ENCODE measurements around the gene NPTX2.

The NPTX2 gene

DNA sequence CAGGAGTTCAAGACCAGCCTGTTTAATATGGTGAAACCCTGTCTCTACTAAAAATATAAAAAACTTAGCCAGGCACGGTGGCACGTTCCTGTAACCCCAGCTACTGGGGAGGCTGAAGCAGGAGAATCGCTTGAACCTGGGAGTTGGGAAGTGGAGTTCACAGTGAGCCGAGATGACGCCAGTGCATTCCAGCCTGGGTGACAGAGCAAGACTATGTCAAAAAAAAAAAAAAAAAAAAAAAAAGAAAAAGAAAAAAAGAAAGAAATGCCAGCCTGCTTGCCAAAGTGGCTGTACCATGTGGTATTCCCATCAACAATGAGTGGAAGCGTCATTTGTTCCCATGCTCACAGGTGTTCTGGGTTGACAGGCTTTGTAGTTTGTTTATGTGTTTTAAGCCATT, 43.3 kb upstream of the NPTX2 start:
- DNase-seq (ENCODE audit: extremely low read depth, low read depth), result no peak
- H3K4me3 ChIP-seq (replicated peaks; ENCODE audit: low read depth, low read length), result no peak overlapping the region
- TF ChIP-seq, protein P1, sequence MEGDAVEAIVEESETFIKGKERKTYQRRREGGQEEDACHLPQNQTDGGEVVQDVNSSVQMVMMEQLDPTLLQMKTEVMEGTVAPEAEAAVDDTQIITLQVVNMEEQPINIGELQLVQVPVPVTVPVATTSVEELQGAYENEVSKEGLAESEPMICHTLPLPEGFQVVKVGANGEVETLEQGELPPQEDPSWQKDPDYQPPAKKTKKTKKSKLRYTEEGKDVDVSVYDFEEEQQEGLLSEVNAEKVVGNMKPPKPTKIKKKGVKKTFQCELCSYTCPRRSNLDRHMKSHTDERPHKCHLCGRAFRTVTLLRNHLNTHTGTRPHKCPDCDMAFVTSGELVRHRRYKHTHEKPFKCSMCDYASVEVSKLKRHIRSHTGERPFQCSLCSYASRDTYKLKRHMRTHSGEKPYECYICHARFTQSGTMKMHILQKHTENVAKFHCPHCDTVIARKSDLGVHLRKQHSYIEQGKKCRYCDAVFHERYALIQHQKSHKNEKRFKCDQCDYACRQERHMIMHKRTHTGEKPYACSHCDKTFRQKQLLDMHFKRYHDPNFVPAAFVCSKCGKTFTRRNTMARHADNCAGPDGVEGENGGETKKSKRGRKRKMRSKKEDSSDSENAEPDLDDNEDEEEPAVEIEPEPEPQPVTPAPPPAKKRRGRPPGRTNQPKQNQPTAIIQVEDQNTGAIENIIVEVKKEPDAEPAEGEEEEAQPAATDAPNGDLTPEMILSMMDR (IDR thresholded peaks at IDR 0.05; ENCODE audit: low read depth, low read length, missing control alignments), result no peak

GRCh38 chr7:98575878-98576277, 41.2 kb upstream of the NPTX2 start:
- DNase-seq (ENCODE audit: extremely low read depth, low read depth), result no peak
- TF ChIP-seq, protein P1 (IDR thresholded peaks at IDR 0.05; ENCODE audit: low read depth, low read length, missing control alignments), result no peak
- H3K4me3 ChIP-seq (replicated peaks; ENCODE audit: low read depth, low read length), result no peak overlapping the region

- no peak for DNase-seq (ENCODE audit: extremely low read depth, low read depth)
- TF ChIP-seq, protein P1 (IDR thresholded peaks at IDR 0.05; ENCODE audit: low read depth, low read length, missing control alignments), result no peak
These were observed 32.3 kb upstream of the NPTX2 start for GRCh38 chr7:98584830-98585229.

GRCh38 chr7:98591926-98592325, 25.2 kb upstream of the NPTX2 start:
- no peak overlapping the region for H3K4me3 ChIP-seq (replicated peaks; ENCODE audit: low read depth, low read length)
- no peak for DNase-seq (ENCODE audit: extremely low read depth, low read depth)
- TF ChIP-seq, protein P1 (IDR thresholded peaks at IDR 0.05; ENCODE audit: low read depth, low read length, missing control alignments), result no peak

More at GRCh38 chr7:98584830-98585229, 32.3 kb upstream of the NPTX2 start:
- no peak overlapping the region for H3K4me3 ChIP-seq (replicated peaks; ENCODE audit: low read depth, low read length)

DNA sequence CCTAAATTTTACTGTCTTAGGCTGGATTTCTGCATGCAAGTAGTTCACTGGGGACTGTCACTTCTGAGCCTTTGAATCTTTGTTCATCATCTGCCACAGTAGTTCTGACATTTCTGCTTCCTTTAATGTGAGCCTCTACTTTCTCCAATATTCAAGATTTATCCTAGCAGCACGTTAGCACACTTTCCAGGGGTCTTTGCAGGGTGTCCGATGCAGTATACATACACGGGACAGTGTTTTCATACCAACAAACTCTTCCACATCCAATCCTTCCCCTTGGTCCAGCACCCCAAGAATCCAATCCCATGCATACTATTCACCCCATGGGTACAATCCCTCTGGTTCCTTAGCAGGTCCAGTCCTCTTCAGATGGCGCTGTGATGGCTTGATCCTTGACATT, 22.7 kb upstream of the NPTX2 start:
- no peak for DNase-seq (ENCODE audit: extremely low read depth, low read depth)
- no peak overlapping the region for H3K4me3 ChIP-seq (replicated peaks; ENCODE audit: low read depth, low read length)
- TF ChIP-seq, protein P1 (IDR thresholded peaks at IDR 0.05; ENCODE audit: low read depth, low read length, missing control alignments), result no peak

DNA sequence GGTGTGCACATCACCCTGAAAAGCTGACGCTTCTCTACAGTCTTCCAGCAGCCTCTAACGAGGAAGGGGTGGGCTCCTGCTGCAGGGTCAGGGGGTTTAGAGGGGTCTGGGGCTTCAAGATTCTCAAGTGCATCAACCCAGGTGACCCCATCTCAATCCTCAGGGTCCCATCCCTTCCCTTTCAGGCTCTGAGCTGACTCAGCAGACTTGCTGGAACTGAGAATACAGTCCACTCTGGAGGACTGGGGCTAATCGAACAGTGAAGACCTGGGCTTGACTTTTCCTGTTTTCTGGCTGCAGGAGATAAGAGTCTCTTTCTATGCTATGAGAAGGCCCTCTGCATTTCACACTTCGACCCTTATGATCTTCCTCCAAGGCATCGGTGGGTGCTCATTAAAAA, 22.3 kb upstream of the NPTX2 start:
- TF ChIP-seq, protein P1 (IDR thresholded peaks at IDR 0.05; ENCODE audit: low read depth, low read length, missing control alignments), result no peak
- DNase-seq (ENCODE audit: extremely low read depth, low read depth), result no peak

More for the DNA sequence above, 22.3 kb upstream of the NPTX2 start:
- H3K4me3 ChIP-seq (replicated peaks; ENCODE audit: low read depth, low read length), result no peak overlapping the region

Measured in HFF-Myc (cell line).